Liver (tissue), 9 donors: ENCODE data around the gene FTCD. TPM values are rescaled to one million over a fixed set of nuclear protein-coding genes. Genes with fewer than 3 reads are reported as not detected.

ENCODE experiments used
- DNase-seq: peaks from one replicate; pipeline ENCODE4 v3.0.0-alpha.2; 2017; ENCODE audit warnings: low spot score
- H3K27ac ChIP-seq, 2 donors: one replicate each; pipeline ENCODE4 v1.7.0; 2013; ENCODE audit warnings: inconsistent platforms in 2 of 2, low read length in 2 of 2, control low read depth in 1 of 2, low read depth in 1 of 2, mild to moderate bottlenecking in 1 of 2
- H3K27me3 ChIP-seq, 4 donors: one replicate each; pipeline versions ENCODE4 v1.6.1 to v1.7.0; 2013; ENCODE audit warnings: low read length in 3 of 4, inconsistent platforms in 1 of 4, mild to moderate bottlenecking in 1 of 4, moderate library complexity in 1 of 4; ENCODE audit not compliant: control insufficient read depth in 4 of 4, insufficient read depth in 4 of 4
- H3K36me3 ChIP-seq, 4 donors: one replicate each; pipeline versions ENCODE4 v1.6.1 to v1.7.0; 2013; ENCODE audit warnings: low read length in 3 of 4, mild to moderate bottlenecking in 3 of 4, low read depth in 1 of 4, moderate library complexity in 1 of 4; ENCODE audit not compliant: control insufficient read depth in 4 of 4, insufficient read depth in 3 of 4
- H3K4me1 ChIP-seq, 4 donors: one replicate each; pipeline versions ENCODE4 v1.6.1 to v1.7.0; 2013; ENCODE audit warnings: low read length in 3 of 4, mild to moderate bottlenecking in 3 of 4, moderate library complexity in 1 of 4; ENCODE audit not compliant: control insufficient read depth in 4 of 4, insufficient read depth in 4 of 4
- H3K4me3 ChIP-seq, 3 donors: one replicate each; pipeline versions ENCODE4 v1.6.1 to v1.7.0; 2013; ENCODE audit warnings: low read length in 3 of 3, control low read depth in 1 of 3, low read depth in 1 of 3, mild to moderate bottlenecking in 1 of 3
- H3K9ac ChIP-seq, 2 donors: one replicate each; pipeline ENCODE4 v1.7.0; 2013; ENCODE audit warnings: low read length in 2 of 2, mild to moderate bottlenecking in 2 of 2, moderate library complexity in 2 of 2, control low read depth in 1 of 2, low read depth in 1 of 2
- H3K9me3 ChIP-seq, 4 donors: one replicate each; pipeline versions ENCODE4 v1.6.1 to v1.7.0; 2013; ENCODE audit warnings: low read length in 3 of 4; ENCODE audit not compliant: control insufficient read depth in 4 of 4
- CTCF ChIP-seq: fragments of 150-350 bp; IDR thresholded peaks from 2 replicates; pipeline ENCODE4 v1.5.1; 2017; ENCODE audit warnings: improper control_type of control experiment, low read depth, low read length; ENCODE audit not compliant: missing input control
- EGR1 ChIP-seq, 2 donors: IDR thresholded peaks; 2 replicates each; pipeline ENCODE4 v1.6.1; 2016 to 2018; ENCODE audit warnings: antibody characterized with exemption in 2 of 2, low read depth in 2 of 2
- FOXA2 ChIP-seq: IDR thresholded peaks from 2 replicates; pipeline ENCODE4 v1.6.1; 2016; ENCODE audit warnings: antibody characterized with exemption
- HNF4A ChIP-seq, 2 donors: conservative IDR thresholded peaks; 2 replicates each; pipeline ENCODE4 v1.6.1; 2016; ENCODE audit warnings: antibody characterized with exemption in 2 of 2, mild to moderate bottlenecking in 2 of 2
- HNF4G ChIP-seq: IDR thresholded peaks from 2 replicates; pipeline ENCODE4 v1.6.1; 2016; ENCODE audit warnings: antibody characterized with exemption
- JUND ChIP-seq, 2 donors: IDR thresholded peaks; 2 replicates each; pipeline ENCODE4 v1.6.1; 2016; ENCODE audit warnings: antibody characterized with exemption in 2 of 2
- MAX ChIP-seq: IDR thresholded peaks from 2 replicates; pipeline ENCODE4 v1.6.1; 2016; ENCODE audit warnings: antibody characterized with exemption
- RAD21 ChIP-seq, 2 donors: IDR thresholded peaks; 2 replicates each; pipeline ENCODE4 v1.6.1; 2016; ENCODE audit warnings: antibody characterized with exemption in 2 of 2, mild to moderate bottlenecking in 2 of 2
- SP1 ChIP-seq: IDR thresholded peaks from 2 replicates; pipeline ENCODE4 v1.6.1; 2018; ENCODE audit warnings: antibody characterized with exemption, mild to moderate bottlenecking
- TAF1 ChIP-seq: conservative IDR thresholded peaks from 2 replicates; pipeline ENCODE4 v1.6.1; 2016; ENCODE audit warnings: antibody characterized with exemption, mild to moderate bottlenecking
- YY1 ChIP-seq: IDR thresholded peaks from 2 replicates; pipeline ENCODE4 v1.6.1; 2016; ENCODE audit warnings: antibody characterized with exemption, mild to moderate bottlenecking
- ZBTB33 ChIP-seq: IDR thresholded peaks from 2 replicates; pipeline ENCODE4 v1.6.1; 2016; ENCODE audit warnings: antibody characterized with exemption
- WGBS: extraction: QIAGEN DNeasy Blood & Tissue Kit; methylation state at CpG from one replicate; pipeline ENCODE4 v1.1.7; 2013; 5-methylcytosine and 5-hydroxymethylcytosine counted together
- polyA plus RNA-seq, 2 donors: library from polyadenylated mRNA; stranded (reverse) in 1 of 2; unstranded in 1 of 2; fragments of 200-250 nt in 1 of 2; fragments of >200 nt in 1 of 2; fragmentation: Nextera tagmentation in 1 of 2; extraction: Ambion mirVana in 1 of 2; gene quantifications; one replicate each; pipeline versions ENCODE4 v1.2.1 to v1.2.3, GENCODE V29; 2013 to 2015
- total RNA-seq, 2 donors: library from RNA; depleted of rRNA; stranded (reverse); fragments of >200 nt; gene quantifications; one replicate each; pipeline ENCODE4 v1.2.3, GENCODE V29; 2014
- TF ChIP-seq, protein P1 (sequence below): IDR thresholded peaks from 2 replicates; pipeline ENCODE4 v1.6.1; 2016; ENCODE audit warnings: antibody characterized with exemption
- TF ChIP-seq, protein P2 (sequence below): IDR thresholded peaks from 2 replicates; pipeline ENCODE4 v1.6.1; 2016; ENCODE audit warnings: antibody characterized with exemption, mild to moderate bottlenecking
- donor health status: healthy.
- donor health status: healthy.
- donor health status: healthy.
- donor health status: healthy.
- donor health status: healthy.

The FTCD gene
- total and polyA plus RNA-seq, 4 donors: 130 to 182 (median 173) TPM

- no peak overlapping the region for H3K9ac ChIP-seq
- no peaks in the 10 kb centered on the region for H3K4me1 ChIP-seq
- no peaks in the 10 kb centered on the region for H3K27me3 ChIP-seq
- H3K9me3 ChIP-seq: no peaks in the 10 kb centered on the region
- no peak overlapping the region for H3K27ac ChIP-seq
- no peak overlapping the region for H3K4me3 ChIP-seq
- TF ChIP-seq EGR1 (IDR thresholded peaks at IDR 0.05; ENCODE audit: low read depth in 2 of 2) (no peak), JUND (IDR thresholded peaks at IDR 0.05) (no peak), TAF1 (no peak), ZBTB33 (no peak), MAX (no peak), YY1 (no peak)
- TF ChIP-seq, protein P1, sequence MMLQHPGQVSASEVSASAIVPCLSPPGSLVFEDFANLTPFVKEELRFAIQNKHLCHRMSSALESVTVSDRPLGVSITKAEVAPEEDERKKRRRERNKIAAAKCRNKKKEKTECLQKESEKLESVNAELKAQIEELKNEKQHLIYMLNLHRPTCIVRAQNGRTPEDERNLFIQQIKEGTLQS: no peak
- no peak for DNase-seq
- H3K36me3 ChIP-seq: peaks cover 11 to 53% (median 32%) of the 10 kb centered on the region in 4 donors
- WGBS: 94% methylated on average over 15 of the region's 15 CpGs
Observed at GRCh38 chr21:46190491-46191131, 35.2 kb upstream of the FTCD start.

DNA sequence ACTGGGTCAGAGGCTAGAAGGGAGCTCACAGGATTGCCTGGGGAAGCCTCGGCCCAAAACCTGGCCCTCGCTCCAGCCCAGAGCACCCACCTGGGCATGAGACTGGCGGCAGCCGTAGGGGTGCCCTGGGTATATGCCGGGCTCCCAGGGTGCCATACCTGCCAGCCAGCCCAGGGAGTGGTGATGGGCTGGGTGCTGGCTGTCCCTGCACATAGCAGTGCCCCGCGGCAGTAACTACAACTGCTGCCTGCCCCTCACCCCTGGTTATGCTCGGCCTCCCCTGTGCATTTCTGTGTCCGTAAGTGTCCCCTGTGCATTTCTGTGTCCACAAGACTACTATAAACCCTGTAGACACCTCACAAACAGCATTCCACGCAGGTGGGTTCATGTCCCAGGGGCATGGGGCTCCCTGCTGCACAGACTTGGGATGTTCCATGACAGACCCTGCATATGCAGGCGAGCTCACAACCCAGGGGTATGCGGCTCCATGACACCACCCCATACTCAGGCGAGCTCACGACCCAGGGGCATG lies 34.6 kb upstream of the FTCD start:
- DNase-seq: no peak
- Histone ChIP-seq H3K27ac (no peak overlapping the region), H3K4me1 (no peaks in the 10 kb centered on the region), H3K36me3 (peaks cover 10 to 48% (median 28%) of the 10 kb centered on the region in 4 donors), H3K9ac (no peak overlapping the region), H3K9me3 (no peaks in the 10 kb centered on the region), H3K4me3 (no peak overlapping the region), H3K27me3 (no peaks in the 10 kb centered on the region)
- 97% methylated on average over 14 of the region's 14 CpGs for WGBS
- TF ChIP-seq, protein P1: no peak
- no peak for TF ChIP-seq HNF4A (conservative IDR thresholded peaks at IDR 0.05)
- no peak for TF ChIP-seq EGR1 (IDR thresholded peaks at IDR 0.05; ENCODE audit: low read depth in 2 of 2)
- TF ChIP-seq FOXA2: no peak
- no peak for TF ChIP-seq RAD21 (IDR thresholded peaks at IDR 0.05)
- no peak for TF ChIP-seq SP1

DNA sequence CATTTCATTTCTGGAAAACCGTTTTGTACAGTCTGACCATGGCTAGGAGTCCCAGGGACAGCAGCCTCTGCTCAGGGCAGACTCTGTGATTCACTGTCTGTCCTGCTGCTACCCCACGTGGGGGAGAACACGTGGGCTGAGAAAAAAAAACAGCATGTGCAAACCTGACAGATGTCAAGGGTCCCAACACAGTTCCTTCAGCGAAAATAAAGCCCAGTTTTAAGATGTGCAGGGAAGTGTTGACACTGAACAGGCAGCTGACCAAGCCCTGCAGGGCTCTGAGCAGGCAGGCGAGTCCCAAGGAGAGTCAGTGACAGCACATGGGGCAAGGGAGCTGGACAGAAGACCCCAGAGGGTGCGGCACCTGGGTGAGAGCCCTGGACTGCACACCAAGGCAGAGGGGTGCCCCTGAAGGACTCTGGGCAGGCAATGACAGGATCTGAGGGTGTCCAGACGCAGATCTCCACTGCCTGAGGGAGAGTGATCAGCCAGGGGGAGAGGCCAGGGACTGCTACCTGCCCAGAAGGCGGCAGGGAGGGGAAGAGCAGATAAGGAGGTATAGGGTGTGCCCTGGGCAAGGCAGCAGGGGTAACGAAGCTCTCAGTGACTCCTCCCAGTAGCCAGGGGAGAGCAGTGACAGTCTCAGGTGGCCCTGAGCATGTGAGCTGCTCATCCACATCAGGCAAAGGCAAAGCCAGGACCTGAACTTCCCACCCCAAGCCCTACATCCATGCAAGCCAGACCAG lies 34.0 kb upstream of the FTCD start:
- peak; percentile 33 for DNase-seq
- Histone ChIP-seq H3K36me3 (peaks cover 4 to 41% (median 25%) of the 10 kb centered on the region in 4 donors), H3K27ac (no peak overlapping the region), H3K9ac (no peak overlapping the region), H3K27me3 (no peaks in the 10 kb centered on the region), H3K4me1 (no peaks in the 10 kb centered on the region), H3K4me3 (no peak overlapping the region), H3K9me3 (no peaks in the 10 kb centered on the region)
- 92% methylated on average over 9 of the region's 9 CpGs for WGBS
- no peak for TF ChIP-seq CTCF
- TF ChIP-seq RAD21 (IDR thresholded peaks at IDR 0.05): no peak
- no peak for TF ChIP-seq TAF1
- no peak for TF ChIP-seq ZBTB33
- TF ChIP-seq, protein P2, sequence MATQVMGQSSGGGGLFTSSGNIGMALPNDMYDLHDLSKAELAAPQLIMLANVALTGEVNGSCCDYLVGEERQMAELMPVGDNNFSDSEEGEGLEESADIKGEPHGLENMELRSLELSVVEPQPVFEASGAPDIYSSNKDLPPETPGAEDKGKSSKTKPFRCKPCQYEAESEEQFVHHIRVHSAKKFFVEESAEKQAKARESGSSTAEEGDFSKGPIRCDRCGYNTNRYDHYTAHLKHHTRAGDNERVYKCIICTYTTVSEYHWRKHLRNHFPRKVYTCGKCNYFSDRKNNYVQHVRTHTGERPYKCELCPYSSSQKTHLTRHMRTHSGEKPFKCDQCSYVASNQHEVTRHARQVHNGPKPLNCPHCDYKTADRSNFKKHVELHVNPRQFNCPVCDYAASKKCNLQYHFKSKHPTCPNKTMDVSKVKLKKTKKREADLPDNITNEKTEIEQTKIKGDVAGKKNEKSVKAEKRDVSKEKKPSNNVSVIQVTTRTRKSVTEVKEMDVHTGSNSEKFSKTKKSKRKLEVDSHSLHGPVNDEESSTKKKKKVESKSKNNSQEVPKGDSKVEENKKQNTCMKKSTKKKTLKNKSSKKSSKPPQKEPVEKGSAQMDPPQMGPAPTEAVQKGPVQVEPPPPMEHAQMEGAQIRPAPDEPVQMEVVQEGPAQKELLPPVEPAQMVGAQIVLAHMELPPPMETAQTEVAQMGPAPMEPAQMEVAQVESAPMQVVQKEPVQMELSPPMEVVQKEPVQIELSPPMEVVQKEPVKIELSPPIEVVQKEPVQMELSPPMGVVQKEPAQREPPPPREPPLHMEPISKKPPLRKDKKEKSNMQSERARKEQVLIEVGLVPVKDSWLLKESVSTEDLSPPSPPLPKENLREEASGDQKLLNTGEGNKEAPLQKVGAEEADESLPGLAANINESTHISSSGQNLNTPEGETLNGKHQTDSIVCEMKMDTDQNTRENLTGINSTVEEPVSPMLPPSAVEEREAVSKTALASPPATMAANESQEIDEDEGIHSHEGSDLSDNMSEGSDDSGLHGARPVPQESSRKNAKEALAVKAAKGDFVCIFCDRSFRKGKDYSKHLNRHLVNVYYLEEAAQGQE: no peak
- TF ChIP-seq HNF4G: no peak
- no peak for TF ChIP-seq EGR1 (IDR thresholded peaks at IDR 0.05; ENCODE audit: low read depth in 2 of 2)
- TF ChIP-seq YY1: no peak
- no peak for TF ChIP-seq HNF4A (conservative IDR thresholded peaks at IDR 0.05)
